HEK293 (cell line): ENCODE measurements around the gene DNASE1L3.
A peak's percentile ranks its signal among the peaks of the same experiment; 100 is the strongest.

Experiments
- CTCF ChIA-PET: fragments of 350-600 bp; formaldehyde crosslinking; extraction: SDS; loops from one replicate; lab custom pipeline; 2021; ENCODE audit warnings: antibody characterized with exemption; lab: Yijun Ruan, JAX
- POLR2A ChIA-PET: fragments of 300-600 bp; formaldehyde crosslinking; extraction: SDS; loops from one replicate; lab custom pipeline; 2020; ENCODE audit warnings: antibody characterized with exemption, inconsistent platforms; lab: Yijun Ruan, JAX
- H3K27ac ChIP-seq: fragments of 200-500 bp; sonication (Bioruptor generic); 2 replicates; pipeline ENCODE4 v1.5.1; 2014; ENCODE audit warnings: low read depth, low read length, control low read depth, inconsistent platforms; ENCODE audit errors: extremely low read depth
- H3K36me3 ChIP-seq, 2 experiments: fragments of 200-500 bp in 1 of 2; sonication (Bioruptor generic) in 1 of 2; 1 replicate in 1 of 2; 2 replicates in 1 of 2; pipeline ENCODE4 v1.5.1; 2014 to 2017; ENCODE audit warnings: inconsistent platforms in 2 of 2, low read length in 2 of 2; ENCODE audit not compliant: control insufficient read depth in 2 of 2, insufficient read depth in 1 of 2
- H3K4me1 ChIP-seq: fragments of 200-500 bp; sonication (Bioruptor generic); 2 replicates; pipeline ENCODE4 v1.5.1; 2014; ENCODE audit warnings: mild to moderate bottlenecking, low read length, inconsistent platforms; ENCODE audit not compliant: control insufficient read depth, insufficient read depth
- H3K4me3 ChIP-seq: 2 replicates; pipeline ENCODE4 v1.5.1; 2011; ENCODE audit warnings: low read depth, mild to moderate bottlenecking, control low read depth, low read length, moderate library complexity
- H3K9me3 ChIP-seq: fragments of 200-500 bp; sonication (Bioruptor generic); 2 replicates; pipeline ENCODE4 v1.5.1; 2014; ENCODE audit warnings: low read depth, low read length, inconsistent platforms; ENCODE audit not compliant: control insufficient read depth, insufficient read depth
- KLF1 ChIP-seq: fragments of 450-650 bp; formaldehyde crosslinking; IDR thresholded peaks from 2 replicates; pipeline ENCODE4 v1.5.1; 2016; ENCODE audit warnings: missing biosample characterization, missing genetic modification characterization
- KLF9 ChIP-seq: fragments of 450-650 bp; formaldehyde crosslinking; IDR thresholded peaks from 2 replicates; pipeline ENCODE4 v1.5.1; 2016; ENCODE audit warnings: missing biosample characterization, missing genetic modification characterization, low read depth
- PRDM2 ChIP-seq: fragments of 450-650 bp; formaldehyde crosslinking; IDR thresholded peaks from 2 replicates; pipeline ENCODE4 v1.5.1; 2016; ENCODE audit warnings: missing biosample characterization, missing genetic modification characterization, borderline replicate concordance
- SETDB1 ChIP-seq: IDR thresholded peaks from one replicate; pipeline ENCODE4 v1.6.1; 2017; ENCODE audit warnings: mild to moderate bottlenecking, low read length, moderate library complexity, mixed read lengths; ENCODE audit not compliant: insufficient read length
- SP7 ChIP-seq: fragments of 450-650 bp; formaldehyde crosslinking; IDR thresholded peaks from 2 replicates; pipeline ENCODE4 v1.5.1; 2016; ENCODE audit warnings: missing biosample characterization, missing genetic modification characterization
- ZBTB17 ChIP-seq: fragments of 450-650 bp; formaldehyde crosslinking; IDR thresholded peaks from 2 replicates; pipeline ENCODE4 v1.5.1; 2016; ENCODE audit warnings: missing biosample characterization, missing genetic modification characterization
- ZBTB48 ChIP-seq: fragments of 450-650 bp; formaldehyde crosslinking; IDR thresholded peaks from 2 replicates; pipeline ENCODE4 v1.5.1; 2016; ENCODE audit warnings: missing biosample characterization, missing genetic modification characterization
- ZBTB8A ChIP-seq: fragments of 450-650 bp; formaldehyde crosslinking; IDR thresholded peaks from 2 replicates; pipeline ENCODE4 v1.5.1; 2016; ENCODE audit warnings: missing biosample characterization, missing genetic modification characterization
- ZFHX2 ChIP-seq: fragments of 450-650 bp; formaldehyde crosslinking; conservative IDR thresholded peaks from 2 replicates; pipeline ENCODE4 v1.5.1; 2016; ENCODE audit warnings: missing biosample characterization, missing genetic modification characterization
- ZNF132 ChIP-seq: fragments of 450-650 bp; formaldehyde crosslinking; IDR thresholded peaks from 2 replicates; pipeline ENCODE4 v1.5.1; 2017; ENCODE audit warnings: missing biosample characterization, missing genetic modification characterization, borderline replicate concordance
- ZNF404 ChIP-seq: fragments of 450-650 bp; formaldehyde crosslinking; IDR thresholded peaks from 2 replicates; pipeline ENCODE4 v1.5.1; 2017; ENCODE audit warnings: missing biosample characterization, missing genetic modification characterization
- ZNF501 ChIP-seq: fragments of 450-650 bp; formaldehyde crosslinking; IDR thresholded peaks from 2 replicates; pipeline ENCODE4 v1.5.1; 2016; ENCODE audit warnings: missing biosample characterization, missing genetic modification characterization
- ZNF621 ChIP-seq: fragments of 450-650 bp; formaldehyde crosslinking; IDR thresholded peaks from 2 replicates; pipeline ENCODE4 v1.5.1; 2017; ENCODE audit warnings: missing biosample characterization, missing genetic modification characterization
- ZNF654 ChIP-seq: fragments of 450-650 bp; formaldehyde crosslinking; IDR thresholded peaks from 2 replicates; pipeline ENCODE4 v1.5.1; 2016; ENCODE audit warnings: low read depth, missing biosample characterization, missing genetic modification characterization
- TF ChIP-seq, protein P1 (sequence below): fragments of 450-650 bp; formaldehyde crosslinking; IDR thresholded peaks from 2 replicates; pipeline ENCODE4 v1.5.1; 2016; ENCODE audit warnings: missing biosample characterization, missing genetic modification characterization
- TF ChIP-seq, protein P2 (sequence below): fragments of 450-650 bp; formaldehyde crosslinking; IDR thresholded peaks from 2 replicates; pipeline ENCODE4 v1.5.1; 2016; ENCODE audit warnings: missing biosample characterization, missing genetic modification characterization

DNASE1L3 gene

DNA sequence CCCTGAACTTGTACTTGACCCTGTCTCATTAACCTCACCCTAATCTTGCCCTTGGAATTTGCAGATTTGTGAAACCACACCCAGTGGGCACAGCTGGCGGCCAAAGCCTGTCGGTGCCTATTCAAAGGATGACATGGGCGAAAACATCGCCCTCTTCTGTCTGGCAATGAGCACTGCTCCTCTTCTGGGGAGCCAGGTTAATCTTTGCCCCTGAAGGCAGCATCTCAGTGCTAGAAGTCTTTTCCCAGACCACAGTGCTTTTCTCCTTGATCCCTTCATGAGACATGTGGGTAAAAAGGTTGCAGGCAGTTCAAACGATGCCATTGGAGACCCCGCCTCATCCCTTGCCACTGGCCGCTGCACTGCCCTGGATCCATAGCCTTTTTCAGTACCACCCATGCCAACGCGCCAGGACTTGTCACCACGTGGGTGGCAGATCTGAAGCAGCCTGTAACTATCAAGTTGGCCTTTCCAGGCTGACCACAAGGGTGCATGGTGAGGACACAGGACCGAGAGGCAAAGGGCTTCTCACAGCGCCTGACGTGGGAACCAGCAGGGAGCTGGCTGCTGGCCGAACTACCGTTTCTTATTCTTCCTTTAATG lies 6.5 kb upstream of the DNASE1L3 start:
- H3K36me3 ChIP-seq = no peaks in the 10 kb centered on the region
- TF ChIP-seq KLF1 (tag by site-specific recombination) (peak; percentile 64; the same call in 1 of the 2 replicates), SETDB1 (no peak), ZNF501 (0 out of 2 replicates have a peak, but pooled peaks have one; percentile 44), ZNF404 (tag by site-specific recombination) (no peak), PRDM2 (tag by site-specific recombination) (no peak), ZNF621 (tag by site-specific recombination) (no peak), ZBTB8A (tag by site-specific recombination) (peak; percentile 61), ZNF132 (tag by site-specific recombination) (no peak), ZFHX2 (tag by site-specific recombination) (0 out of 2 replicates have a peak, but pooled peaks have one; percentile 19), ZNF654 (tag by site-specific recombination) (peak; percentile 45), SP7 (tag by site-specific recombination) (no peak), KLF9 (peak; percentile 25; the same call in 1 of the 2 replicates), ZBTB48 (0 out of 2 replicates have a peak, but pooled peaks have one; percentile 18), ZBTB17 (tag by site-specific recombination) (peak; percentile 48)
- TF ChIP-seq, protein P1, sequence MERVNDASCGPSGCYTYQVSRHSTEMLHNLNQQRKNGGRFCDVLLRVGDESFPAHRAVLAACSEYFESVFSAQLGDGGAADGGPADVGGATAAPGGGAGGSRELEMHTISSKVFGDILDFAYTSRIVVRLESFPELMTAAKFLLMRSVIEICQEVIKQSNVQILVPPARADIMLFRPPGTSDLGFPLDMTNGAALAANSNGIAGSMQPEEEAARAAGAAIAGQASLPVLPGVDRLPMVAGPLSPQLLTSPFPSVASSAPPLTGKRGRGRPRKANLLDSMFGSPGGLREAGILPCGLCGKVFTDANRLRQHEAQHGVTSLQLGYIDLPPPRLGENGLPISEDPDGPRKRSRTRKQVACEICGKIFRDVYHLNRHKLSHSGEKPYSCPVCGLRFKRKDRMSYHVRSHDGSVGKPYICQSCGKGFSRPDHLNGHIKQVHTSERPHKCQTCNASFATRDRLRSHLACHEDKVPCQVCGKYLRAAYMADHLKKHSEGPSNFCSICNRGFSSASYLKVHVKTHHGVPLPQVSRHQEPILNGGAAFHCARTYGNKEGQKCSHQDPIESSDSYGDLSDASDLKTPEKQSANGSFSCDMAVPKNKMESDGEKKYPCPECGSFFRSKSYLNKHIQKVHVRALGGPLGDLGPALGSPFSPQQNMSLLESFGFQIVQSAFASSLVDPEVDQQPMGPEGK (tag by site-specific recombination) = no peak
- TF ChIP-seq, protein P2, sequence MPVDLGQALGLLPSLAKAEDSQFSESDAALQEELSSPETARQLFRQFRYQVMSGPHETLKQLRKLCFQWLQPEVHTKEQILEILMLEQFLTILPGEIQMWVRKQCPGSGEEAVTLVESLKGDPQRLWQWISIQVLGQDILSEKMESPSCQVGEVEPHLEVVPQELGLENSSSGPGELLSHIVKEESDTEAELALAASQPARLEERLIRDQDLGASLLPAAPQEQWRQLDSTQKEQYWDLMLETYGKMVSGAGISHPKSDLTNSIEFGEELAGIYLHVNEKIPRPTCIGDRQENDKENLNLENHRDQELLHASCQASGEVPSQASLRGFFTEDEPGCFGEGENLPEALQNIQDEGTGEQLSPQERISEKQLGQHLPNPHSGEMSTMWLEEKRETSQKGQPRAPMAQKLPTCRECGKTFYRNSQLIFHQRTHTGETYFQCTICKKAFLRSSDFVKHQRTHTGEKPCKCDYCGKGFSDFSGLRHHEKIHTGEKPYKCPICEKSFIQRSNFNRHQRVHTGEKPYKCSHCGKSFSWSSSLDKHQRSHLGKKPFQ (tag by site-specific recombination) = no peak
- CTCF ChIA-PET = interaction anchor here (0.6 to 3.3 kb wide), 22 partner anchors 8 to 293 kb away, joined by 3 to 25 read pairs (median 5); no protein-coding TSS in a partner anchor
- no peak overlapping the region for H3K27ac ChIP-seq
- H3K9me3 ChIP-seq = no peaks in the 10 kb centered on the region
- H3K4me1 ChIP-seq = no peaks in the 10 kb centered on the region
- POLR2A ChIA-PET = no interaction called here
- no peak overlapping the region for H3K4me3 ChIP-seq
